GM18951 (cell line): Measurements from ENCODE around the gene APRT.

Experiments
- POLR2A ChIP-seq: IDR thresholded peaks from 4 replicates; pipeline ENCODE4 v1.6.1; 2011; ENCODE audit warnings: mild to moderate bottlenecking; ENCODE audit not compliant: insufficient read length, insufficient read depth; ENCODE audit errors: extremely low read depth
- in situ Hi-C: fragments of 300-500 bp; cut with MboI; formaldehyde crosslinking; loops from one replicate; pipeline ENCODE4 v1.12.0; 2022; ENCODE audit warnings: low sequenced_read_pairs, mixed read lengths, inconsistent platforms; ENCODE audit not compliant: unreplicated experiment

The APRT gene

GRCh38 chr16:88851616-88852015 lies 39.9 kb upstream of the APRT start:
- no peak for TF ChIP-seq POLR2A
- in situ Hi-C loops = no loop called here

GRCh38 chr16:88850531-88851199 lies 38.9 kb upstream of the APRT start:
- TF ChIP-seq POLR2A = no peak
- in situ Hi-C loops = no loop called here

- no peak for TF ChIP-seq POLR2A
- in situ Hi-C loops = no loop called here
These were observed 36.8 kb upstream of the APRT start for GRCh38 chr16:88848557-88848956.

- in situ Hi-C loops = no loop called here
- TF ChIP-seq POLR2A = no peak
These were observed 35.9 kb upstream of the APRT start for GRCh38 chr16:88847654-88848053.

- in situ Hi-C loops = no loop called here
- TF ChIP-seq POLR2A = no peak
These were observed 34.4 kb upstream of the APRT start for GRCh38 chr16:88846088-88846487.

- TF ChIP-seq POLR2A = no peak
- in situ Hi-C loops = no loop called here
These were observed 32.8 kb upstream of the APRT start for GRCh38 chr16:88844419-88845036.

- in situ Hi-C loops = no loop called here
- no peak for TF ChIP-seq POLR2A
These were observed 31.5 kb upstream of the APRT start for GRCh38 chr16:88843256-88843655.

GRCh38 chr16:88842806-88843205 lies 31.1 kb upstream of the APRT start:
- in situ Hi-C loops = no loop called here
- no peak for TF ChIP-seq POLR2A

GRCh38 chr16:88842308-88842756 lies 30.6 kb upstream of the APRT start:
- TF ChIP-seq POLR2A = no peak
- in situ Hi-C loops = no loop called here

GRCh38 chr16:88841521-88842307 lies 30.0 kb upstream of the APRT start:
- in situ Hi-C loops = no loop called here
- TF ChIP-seq POLR2A = no peak

- no peak for TF ChIP-seq POLR2A
- in situ Hi-C loops = no loop called here
These were observed 29.0 kb upstream of the APRT start for GRCh38 chr16:88840600-88841215.

- TF ChIP-seq POLR2A = no peak
- in situ Hi-C loops = no loop called here
These were observed 28.2 kb upstream of the APRT start for GRCh38 chr16:88839745-88840599.
